Measurements from ENCODE around the gene ARHGAP12. TPM values are rescaled to one million over a fixed set of nuclear protein-coding genes. Genes with fewer than 3 reads are reported as not detected.

Gene ARHGAP12
- total RNA-seq, 1 donor from 2014 or later: 68.9 TPM

DNA sequence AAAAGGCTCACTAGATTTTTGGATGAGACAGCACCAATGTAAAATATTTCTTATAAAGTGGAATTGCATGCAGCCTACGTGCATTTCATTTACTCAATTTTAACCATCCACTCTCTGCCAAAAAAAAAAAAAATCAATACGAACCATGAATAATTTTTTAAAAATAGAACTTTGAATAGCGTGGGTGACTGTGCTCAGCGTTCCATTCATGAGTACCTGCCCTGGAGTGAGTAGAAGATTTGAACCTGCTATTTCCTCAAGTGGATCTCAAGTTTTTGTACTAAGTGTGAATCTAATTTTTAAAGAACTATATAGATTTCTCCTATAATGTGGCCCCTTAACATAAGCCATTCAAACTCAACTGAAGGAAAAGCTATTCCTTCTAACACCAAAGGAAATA is 105.3 kb downstream of the ARHGAP12 start:
- Histone ChIP-seq H3K36me3 (no peaks in the 10 kb centered on the region), H3K27me3 (no peaks in the 10 kb centered on the region), H3K9ac (no peak overlapping the region), H3K9me3 (ENCODE audit: low read depth) (no peaks in the 10 kb centered on the region), H3K27ac (no peak overlapping the region), H3F3A (ENCODE audit: low read depth) (no peaks in the 10 kb centered on the region), H4K20me1 (ENCODE audit: low read depth) (no peaks in the 10 kb centered on the region), H3K4me1 (no peaks in the 10 kb centered on the region), H3K4me2 (no peak overlapping the region), H3K4me3 (no peak overlapping the region), H3K79me2 (ENCODE audit: low read depth) (no peaks in the 10 kb centered on the region), H2AFZ (replicated peaks) (no peak overlapping the region)
- DNase-seq (ENCODE audit: low spot score): no peak
- no peaks in the 10 kb centered on the region for H3K27me3 Mint-ChIP-seq (ENCODE audit: insufficient read depth, low read depth)
- no peaks in the 10 kb centered on the region for H3K9me3 Mint-ChIP-seq
- H3K4me3 Mint-ChIP-seq: no peak overlapping the region
- H3K4me1 Mint-ChIP-seq: no peaks in the 10 kb centered on the region
- H3K36me3 Mint-ChIP-seq: peaks cover 5% of the 10 kb centered on the region
- no peak overlapping the region for H3K27ac Mint-ChIP-seq
- TF ChIP-seq EZH2 (IDR thresholded peaks at IDR 0.05): no peak
- no peak for TF ChIP-seq EZH2phosphoT487 (IDR thresholded peaks at IDR 0.05)
- TF ChIP-seq, protein P1, sequence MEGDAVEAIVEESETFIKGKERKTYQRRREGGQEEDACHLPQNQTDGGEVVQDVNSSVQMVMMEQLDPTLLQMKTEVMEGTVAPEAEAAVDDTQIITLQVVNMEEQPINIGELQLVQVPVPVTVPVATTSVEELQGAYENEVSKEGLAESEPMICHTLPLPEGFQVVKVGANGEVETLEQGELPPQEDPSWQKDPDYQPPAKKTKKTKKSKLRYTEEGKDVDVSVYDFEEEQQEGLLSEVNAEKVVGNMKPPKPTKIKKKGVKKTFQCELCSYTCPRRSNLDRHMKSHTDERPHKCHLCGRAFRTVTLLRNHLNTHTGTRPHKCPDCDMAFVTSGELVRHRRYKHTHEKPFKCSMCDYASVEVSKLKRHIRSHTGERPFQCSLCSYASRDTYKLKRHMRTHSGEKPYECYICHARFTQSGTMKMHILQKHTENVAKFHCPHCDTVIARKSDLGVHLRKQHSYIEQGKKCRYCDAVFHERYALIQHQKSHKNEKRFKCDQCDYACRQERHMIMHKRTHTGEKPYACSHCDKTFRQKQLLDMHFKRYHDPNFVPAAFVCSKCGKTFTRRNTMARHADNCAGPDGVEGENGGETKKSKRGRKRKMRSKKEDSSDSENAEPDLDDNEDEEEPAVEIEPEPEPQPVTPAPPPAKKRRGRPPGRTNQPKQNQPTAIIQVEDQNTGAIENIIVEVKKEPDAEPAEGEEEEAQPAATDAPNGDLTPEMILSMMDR (IDR thresholded peaks at IDR 0.05): no peak

DNA sequence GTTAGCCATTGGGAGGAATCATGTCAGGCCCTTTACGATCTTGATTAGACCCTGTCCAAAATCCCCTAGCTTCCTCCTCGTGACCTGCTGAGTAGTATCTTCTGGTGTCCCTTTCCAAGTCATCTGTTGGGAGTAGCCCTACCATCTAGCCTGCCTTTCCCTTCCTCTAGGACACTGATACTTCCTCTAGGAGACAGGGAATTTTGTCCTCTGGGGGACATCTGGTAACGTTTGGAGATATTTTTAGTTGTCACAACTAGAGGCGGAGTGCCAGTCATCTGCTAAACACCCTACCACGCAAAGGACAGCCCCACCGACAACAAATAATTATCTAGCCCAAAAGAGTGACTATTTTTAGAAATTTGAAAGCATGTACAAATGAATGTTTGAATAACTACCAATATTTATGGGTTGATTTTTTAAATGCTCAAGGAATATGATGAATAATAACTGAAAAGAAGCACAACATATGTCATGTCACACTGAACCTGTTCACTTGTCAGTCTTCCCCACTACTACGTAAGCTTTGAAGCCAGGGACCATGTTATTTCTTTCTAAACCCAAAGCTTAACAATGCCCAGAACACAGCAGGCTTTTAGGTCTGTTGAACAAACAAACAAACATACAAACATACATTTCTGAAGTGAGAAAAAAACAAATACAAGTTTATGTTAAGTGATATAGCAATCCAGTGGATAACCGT is 105.9 kb downstream of the ARHGAP12 start:
- DNase-seq (ENCODE audit: low spot score): no peak
- Mint-ChIP-seq H3K4me1 (no peaks in the 10 kb centered on the region), H3K27ac (no peak overlapping the region), H3K27me3 (ENCODE audit: insufficient read depth, low read depth) (no peaks in the 10 kb centered on the region), H3K9me3 (no peaks in the 10 kb centered on the region), H3K4me3 (no peak overlapping the region), H3K36me3 (peaks cover 3% of the 10 kb centered on the region)
- Histone ChIP-seq H3K4me3 (no peak overlapping the region), H3K4me2 (no peak overlapping the region), H3F3A (ENCODE audit: low read depth) (no peaks in the 10 kb centered on the region), H3K79me2 (ENCODE audit: low read depth) (no peaks in the 10 kb centered on the region), H4K20me1 (ENCODE audit: low read depth) (no peaks in the 10 kb centered on the region), H3K4me1 (no peaks in the 10 kb centered on the region), H3K9me3 (ENCODE audit: low read depth) (no peaks in the 10 kb centered on the region), H3K27me3 (no peaks in the 10 kb centered on the region), H3K27ac (no peak overlapping the region), H3K36me3 (no peaks in the 10 kb centered on the region), H3K9ac (no peak overlapping the region), H2AFZ (replicated peaks) (no peak overlapping the region)
- TF ChIP-seq EZH2phosphoT487 (IDR thresholded peaks at IDR 0.05) (no peak), EZH2 (IDR thresholded peaks at IDR 0.05) (no peak)
- TF ChIP-seq, protein P1 (IDR thresholded peaks at IDR 0.05): no peak

DNA sequence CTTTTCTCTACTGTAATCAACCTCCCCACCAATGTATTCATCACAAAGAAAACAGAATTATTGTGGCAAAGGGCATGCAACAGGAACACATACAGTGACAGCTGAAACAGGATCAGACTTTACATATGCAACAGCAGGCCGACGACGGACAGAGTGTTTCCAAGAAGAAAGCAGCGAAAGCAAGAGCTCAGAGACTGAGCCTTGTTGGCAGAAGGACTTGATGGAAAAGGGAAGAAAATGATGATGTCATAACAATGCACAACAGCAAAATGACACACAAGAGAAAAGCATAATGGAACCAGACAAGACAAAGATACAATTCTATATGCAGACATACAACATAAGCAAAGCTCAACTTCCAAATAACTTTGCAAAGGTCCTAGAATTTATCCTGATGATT is 106.5 kb downstream of the ARHGAP12 start:
- H3K27me3 Mint-ChIP-seq (ENCODE audit: insufficient read depth, low read depth): no peaks in the 10 kb centered on the region
- H3K4me1 Mint-ChIP-seq: no peaks in the 10 kb centered on the region
- Histone ChIP-seq H3K27ac (no peak overlapping the region), H3K4me2 (no peak overlapping the region), H3K36me3 (no peaks in the 10 kb centered on the region), H3F3A (ENCODE audit: low read depth) (no peaks in the 10 kb centered on the region), H3K4me3 (no peak overlapping the region), H3K79me2 (ENCODE audit: low read depth) (no peaks in the 10 kb centered on the region), H3K9ac (no peak overlapping the region), H3K9me3 (ENCODE audit: low read depth) (no peaks in the 10 kb centered on the region), H2AFZ (replicated peaks) (no peak overlapping the region), H3K4me1 (no peaks in the 10 kb centered on the region), H3K27me3 (no peaks in the 10 kb centered on the region), H4K20me1 (ENCODE audit: low read depth) (no peaks in the 10 kb centered on the region)
- no peak overlapping the region for H3K4me3 Mint-ChIP-seq
- peaks cover 3% of the 10 kb centered on the region for H3K36me3 Mint-ChIP-seq
- no peak for DNase-seq (ENCODE audit: low spot score)
- H3K27ac Mint-ChIP-seq: no peak overlapping the region
- TF ChIP-seq EZH2 (IDR thresholded peaks at IDR 0.05): no peak
- TF ChIP-seq, protein P1 (IDR thresholded peaks at IDR 0.05): no peak
- TF ChIP-seq EZH2phosphoT487 (IDR thresholded peaks at IDR 0.05): no peak
- no peaks in the 10 kb centered on the region for H3K9me3 Mint-ChIP-seq

All from neural progenitor cell (in vitro differentiated cells).